GM19438 (cell line): ENCODE results near the gene MTMR4.
A peak's percentile ranks its signal among the peaks of the same experiment; 100 is the strongest.
"Not testable (repeated sequence)": the region's sequence is repeated elsewhere in the genome, so short reads cannot be mapped to it uniquely, and the experiment has no call there.

ENCODE experiments used
- ATAC-seq: cut with Tn5 transposase; IDR thresholded peaks from one replicate; pipeline ENCODE4 v1.9.1; 2021; ENCODE audit warnings: low read depth; ENCODE audit not compliant: unreplicated experiment

Gene MTMR4

DNA sequence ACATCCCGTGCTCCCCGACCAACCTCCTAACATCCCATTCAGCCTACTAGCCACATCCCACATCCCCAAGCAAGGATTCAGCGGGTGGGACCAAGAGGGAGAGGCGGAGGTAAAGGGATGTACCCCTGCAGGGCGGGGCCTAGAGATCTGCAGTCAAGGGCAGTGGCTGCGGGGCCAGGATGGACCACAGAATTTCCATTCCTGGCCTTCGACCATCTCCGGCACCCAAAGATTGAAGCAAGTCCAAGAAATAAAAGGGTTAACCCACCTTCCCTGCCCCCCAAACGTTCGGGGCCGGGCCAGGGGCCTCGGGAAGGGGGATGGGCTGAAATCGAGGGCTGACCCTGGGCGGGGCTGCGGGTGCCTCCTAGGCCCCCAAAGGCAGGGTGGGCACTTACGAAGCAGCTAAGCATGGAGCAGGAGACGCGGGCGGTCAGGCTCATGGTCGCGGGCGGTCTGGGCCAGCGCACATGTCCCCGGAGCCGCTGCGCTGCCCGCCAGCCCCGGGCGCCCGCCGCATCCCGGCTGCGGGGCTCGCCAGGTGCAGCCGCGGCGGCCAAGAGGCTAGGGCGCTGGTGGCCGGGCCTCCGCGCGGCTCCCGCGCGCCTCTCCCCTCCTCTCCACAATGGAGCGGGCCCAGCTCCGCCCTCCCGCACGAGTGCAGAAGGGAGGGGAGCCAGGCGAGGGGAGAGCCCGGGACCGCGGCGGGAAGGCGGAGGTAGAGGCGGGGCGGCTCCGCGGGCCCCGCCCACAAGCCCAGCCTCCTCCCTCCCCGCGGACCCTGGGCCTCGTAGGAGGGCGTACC lies at the start of gene MTMR4:
Gene MTMR4 (minus strand): TSS at position 674 of the 805 bp plus-strand sequence. CDS start 231 bp downstream, at position 443.
- ATAC-seq: no peak

DNA sequence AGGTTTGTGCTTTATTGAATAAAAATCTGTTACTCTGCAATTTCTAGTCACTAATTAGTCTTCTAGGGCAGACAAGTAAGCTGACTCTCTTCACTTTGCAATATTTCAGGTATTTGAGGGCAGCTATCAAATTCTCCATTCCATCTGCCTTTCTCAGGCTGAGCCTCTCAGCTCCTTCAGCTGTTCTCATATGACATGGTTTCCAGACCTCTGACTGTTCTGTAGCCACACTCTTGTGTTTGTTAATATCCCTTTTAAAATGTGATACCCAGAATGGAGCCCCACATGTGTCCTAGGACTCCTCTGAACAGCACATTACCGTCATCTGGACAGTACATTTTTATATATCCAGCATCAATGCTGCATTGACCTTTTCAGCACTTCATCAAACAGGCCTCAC lies 46.1 kb upstream of the MTMR4 start:
- no peak for ATAC-seq

DNA sequence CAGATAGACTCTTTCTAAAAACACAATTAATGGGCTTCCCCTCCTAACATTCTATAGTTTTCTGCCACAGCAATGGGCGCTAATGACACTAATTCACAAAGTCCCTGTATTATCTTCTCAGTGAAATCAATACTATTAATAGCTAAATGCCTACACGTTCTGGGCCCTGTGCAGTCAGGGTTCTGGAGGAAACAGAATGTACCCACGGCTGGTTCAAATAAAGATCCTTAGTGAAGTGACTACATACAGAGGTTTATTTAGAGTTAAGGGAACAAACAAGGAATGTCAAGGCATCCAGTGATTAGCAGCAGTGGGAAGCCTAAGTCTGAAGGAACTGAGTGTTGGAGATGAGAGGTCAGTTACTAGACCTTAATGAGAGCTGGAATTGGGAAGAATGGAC lies 43.5 kb upstream of the MTMR4 start:
- no peak for ATAC-seq

DNA sequence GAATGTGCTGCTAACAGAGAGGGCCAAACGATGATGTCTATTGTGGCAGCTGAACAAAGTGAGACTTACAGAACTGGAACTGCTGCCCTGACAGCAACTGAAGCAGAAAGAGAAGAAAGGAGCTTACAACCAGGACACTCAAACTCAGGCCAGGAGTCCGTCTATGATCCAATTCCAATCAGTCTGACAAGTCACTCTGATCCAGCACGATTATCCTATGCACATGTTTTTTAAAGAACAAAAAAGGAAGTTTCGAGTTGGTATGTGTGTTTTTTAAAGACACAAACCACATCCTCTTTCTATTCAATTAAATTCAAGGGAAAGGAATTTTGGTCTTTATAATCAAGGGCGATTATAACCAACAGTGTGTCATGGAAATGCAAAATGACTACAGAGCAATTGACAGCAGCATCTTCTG lies 42.4 kb upstream of the MTMR4 start:
- ATAC-seq: no peak

DNA sequence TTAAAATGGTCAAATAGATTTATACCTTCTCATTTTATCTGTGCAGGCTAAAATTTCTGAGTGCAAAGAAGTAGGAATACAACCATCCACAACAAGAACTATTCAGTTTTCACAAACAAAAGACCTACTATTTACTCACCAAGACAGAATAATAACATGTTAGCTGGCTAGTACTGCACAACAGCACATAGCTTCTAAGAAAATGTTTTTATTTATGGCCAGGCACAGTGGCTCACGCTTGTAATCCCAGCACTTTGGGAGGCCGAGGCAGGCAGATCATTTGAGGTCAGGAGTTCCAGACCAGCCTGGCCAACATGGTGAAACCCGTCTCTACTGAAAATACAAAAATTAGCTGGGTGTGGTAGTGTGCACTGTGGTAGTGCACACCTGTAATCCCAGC lies 40.7 kb upstream of the MTMR4 start:
- ATAC-seq: not testable (repeated sequence)

DNA sequence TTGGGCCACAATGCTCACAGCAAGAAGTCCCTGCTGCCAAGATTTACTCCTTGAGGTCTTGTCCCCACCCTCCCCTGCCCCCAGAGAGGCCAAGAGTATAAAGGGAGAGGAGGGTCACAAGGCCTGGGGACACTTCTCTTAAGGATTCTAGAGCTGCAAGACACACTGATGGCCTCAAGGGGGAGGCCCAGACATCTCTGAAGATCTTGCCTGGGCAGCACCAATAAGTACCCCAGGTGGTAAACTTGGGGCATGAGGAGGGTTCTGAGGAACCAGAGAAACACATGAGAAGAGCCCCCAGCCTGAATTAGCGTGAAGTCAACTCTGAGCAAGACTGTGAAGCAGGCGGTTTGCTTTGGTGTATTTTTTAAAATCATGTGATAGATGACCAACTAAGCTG lies 26.8 kb upstream of the MTMR4 start:
- ATAC-seq: no peak

- no peak for ATAC-seq
These were observed 25.3 kb upstream of the MTMR4 start for GRCh38 chr17:58539698-58540097.

DNA sequence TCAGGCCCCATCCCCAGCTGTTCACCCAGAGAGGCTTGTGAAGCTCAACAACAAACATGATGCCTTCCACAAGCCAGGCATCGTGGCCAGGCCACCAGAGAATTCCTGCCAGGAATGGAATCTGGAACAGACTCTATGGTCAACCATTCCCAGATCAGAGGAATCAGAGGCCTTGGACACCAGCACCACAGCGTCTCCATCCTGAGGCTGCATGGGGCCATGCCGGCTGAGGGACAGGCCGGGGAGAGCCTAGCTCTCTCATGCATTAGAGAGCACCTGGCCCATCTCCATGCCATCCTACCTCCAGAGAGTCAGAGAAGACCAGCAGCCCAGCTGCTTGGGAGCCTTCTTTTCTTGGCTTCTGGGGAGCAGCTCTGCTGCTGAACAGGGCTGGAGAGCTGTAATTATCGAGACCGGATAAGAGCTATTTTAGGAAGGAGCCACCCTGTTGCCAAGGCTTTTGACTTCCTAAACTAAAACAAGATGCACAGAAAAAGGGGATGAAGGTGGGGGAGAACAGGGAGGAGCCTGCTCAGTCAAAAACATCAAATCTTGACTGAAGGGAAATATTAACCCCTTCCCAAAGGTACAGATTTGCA lies 24.5 kb upstream of the MTMR4 start:
- ATAC-seq: no peak

DNA sequence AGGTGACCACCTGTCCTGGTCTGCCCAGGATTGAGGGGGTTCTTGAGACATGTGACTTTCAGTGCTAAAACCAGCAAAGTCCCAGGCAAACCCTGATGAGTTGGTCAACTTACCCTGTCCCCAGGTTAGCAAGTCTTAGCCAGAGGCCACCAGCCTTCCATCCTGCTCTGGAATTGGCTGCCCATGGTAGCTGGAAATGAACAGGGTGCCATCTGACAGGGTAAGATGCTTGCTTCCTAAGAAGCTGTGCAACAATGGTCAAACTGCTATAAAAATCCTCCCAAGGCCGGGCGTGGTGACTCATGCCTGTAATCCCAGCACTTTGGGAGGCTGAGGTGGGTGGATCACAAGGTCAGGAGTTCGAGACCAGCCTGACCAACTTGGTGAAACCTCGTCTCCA lies 22.8 kb upstream of the MTMR4 start:
- no peak for ATAC-seq

DNA sequence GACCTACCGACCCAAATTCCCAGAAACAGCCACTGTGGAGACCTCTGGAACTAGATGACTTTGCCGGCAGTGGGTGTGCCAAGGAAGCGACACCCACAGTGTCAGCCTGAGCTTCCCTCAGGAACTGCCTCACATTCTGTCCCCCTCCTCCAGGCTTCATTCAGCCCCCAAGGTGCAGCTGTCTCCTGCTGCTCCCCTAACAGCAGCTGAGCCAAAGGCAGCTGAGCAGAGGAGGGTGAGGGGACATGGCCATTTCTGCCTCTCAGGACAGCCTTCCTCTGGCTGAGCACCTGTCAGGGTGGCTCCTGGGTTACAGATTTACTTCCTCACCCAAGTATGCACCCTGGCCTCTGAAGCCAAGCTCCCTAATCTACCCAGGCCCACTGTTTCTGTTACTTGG lies 22.1 kb upstream of the MTMR4 start:
- ATAC-seq: no peak

GRCh38 chr17:58535431-58535830 lies 21.0 kb upstream of the MTMR4 start:
- ATAC-seq: no peak

GRCh38 chr17:58534901-58535421 lies 20.5 kb upstream of the MTMR4 start:
- ATAC-seq: no peak

DNA sequence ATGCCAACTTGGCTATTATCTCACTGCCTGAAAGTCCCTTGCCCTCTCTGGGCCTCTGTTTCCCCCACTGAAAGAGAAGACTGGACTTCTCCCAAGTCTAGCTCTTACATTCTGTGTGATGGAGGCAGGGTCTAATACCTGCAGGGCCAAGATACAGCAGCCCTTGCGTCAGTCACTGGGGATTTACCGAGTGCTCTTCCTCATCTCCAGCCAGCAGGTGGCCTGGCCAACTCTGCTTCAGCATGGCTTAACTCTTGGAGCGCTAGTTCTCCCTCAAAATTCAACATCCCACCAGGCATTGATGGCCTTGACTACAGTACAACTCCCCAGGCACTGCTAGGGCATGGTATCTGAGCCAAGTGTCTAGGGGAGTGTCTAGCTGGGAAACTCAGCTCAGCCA lies 19.9 kb upstream of the MTMR4 start:
- no peak for ATAC-seq

- ATAC-seq: no peak
These were observed 19.3 kb upstream of the MTMR4 start for GRCh38 chr17:58533616-58534188.

GRCh38 chr17:58532555-58532951 lies 18.1 kb upstream of the MTMR4 start:
- no peak for ATAC-seq

- ATAC-seq: peak; percentile 58
These were observed 17.5 kb upstream of the MTMR4 start for GRCh38 chr17:58531661-58532554.

DNA sequence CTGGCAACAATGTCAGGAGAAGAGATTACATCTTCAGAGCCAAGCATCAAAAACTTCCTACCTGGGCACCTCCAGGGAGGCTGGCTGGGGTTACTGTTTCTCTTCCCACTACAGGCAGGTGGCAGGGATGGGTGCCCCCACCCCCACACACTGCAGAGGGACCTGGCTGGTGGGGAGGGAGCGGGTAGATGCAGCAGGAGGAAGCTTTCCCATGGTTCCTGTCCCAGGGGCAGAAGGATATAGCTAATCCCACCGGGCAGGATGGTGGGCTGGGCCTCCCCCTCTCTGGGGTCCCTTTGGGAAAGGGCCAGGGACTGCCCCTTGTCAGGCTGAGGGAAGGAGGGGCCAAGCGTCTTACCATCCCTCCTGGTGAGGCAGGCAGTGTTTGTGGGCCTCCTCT lies 16.7 kb upstream of the MTMR4 start:
- no peak for ATAC-seq

DNA sequence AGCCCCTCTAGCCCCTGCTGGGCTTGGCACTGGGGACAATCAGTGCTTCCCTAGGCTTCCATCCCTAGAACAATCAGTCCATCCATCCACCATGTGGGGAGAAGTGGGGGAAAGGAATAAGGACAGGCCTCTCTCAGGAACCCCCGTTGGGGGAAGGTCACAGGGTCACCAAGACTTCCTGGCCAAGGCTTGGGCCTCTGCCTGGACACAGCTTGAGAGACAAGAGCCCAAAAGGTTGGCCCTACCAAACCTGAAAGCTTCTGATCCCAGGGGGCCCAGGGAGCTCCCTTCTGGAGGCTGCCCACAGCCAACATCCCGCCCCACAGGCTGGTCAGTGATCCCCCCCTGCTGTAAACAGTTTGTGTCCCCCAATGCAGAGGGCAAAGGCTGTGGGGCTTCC lies 16.2 kb upstream of the MTMR4 start:
- ATAC-seq: no peak

GRCh38 chr17:58529275-58529674 lies 14.8 kb upstream of the MTMR4 start:
- ATAC-seq: no peak

- ATAC-seq: no peak
These were observed 14.0 kb upstream of the MTMR4 start for GRCh38 chr17:58528443-58528842.

DNA sequence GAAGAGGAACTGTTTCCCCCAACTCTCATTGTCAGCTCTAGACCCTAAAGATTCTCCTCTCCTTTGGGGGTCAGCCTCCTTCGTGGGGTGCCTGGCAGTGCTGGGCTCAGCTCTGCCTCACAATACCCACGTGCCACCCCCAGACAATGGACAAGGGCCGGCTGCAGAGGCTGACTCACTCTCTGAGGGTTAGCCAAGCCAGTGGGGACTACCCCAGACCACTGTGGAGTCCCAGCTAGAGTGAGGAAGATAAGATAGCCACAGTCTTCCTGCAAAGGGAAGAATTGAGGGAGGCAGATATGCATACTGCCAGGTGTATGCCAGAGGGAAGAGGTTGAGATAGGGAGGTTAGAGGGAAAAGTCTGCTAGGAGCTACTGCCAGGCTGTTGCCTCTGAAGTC lies 13.5 kb upstream of the MTMR4 start:
- no peak for ATAC-seq
